Fibroblast of lung (primary cell): Measurements from ENCODE around the gene BRI3BP. TPM values are rescaled to one million over a fixed set of nuclear protein-coding genes. Genes with fewer than 3 reads are reported as not detected.
"Not testable (repeated sequence)": the region's sequence is repeated elsewhere in the genome, so short reads cannot be mapped to it uniquely, and the experiment has no call there.

ENCODE experiments used
- DNase-seq, 2 donors: peaks; one replicate each; pipeline versions ENCODE4 v3.0.0 to v3.0.0-alpha.2; 2010; ENCODE audit warnings: low read depth in 2 of 2
- H2AFZ ChIP-seq: 2 replicates; pipeline ENCODE4 v1.5.1; 2012; ENCODE audit warnings: low read length, control low read depth, inconsistent platforms
- H3K27ac ChIP-seq: 2 replicates; pipeline ENCODE4 v1.5.1; 2011; ENCODE audit warnings: low read length, control low read depth; ENCODE audit not compliant: insufficient read depth
- H3K27me3 ChIP-seq: 2 replicates; pipeline ENCODE4 v1.5.1; 2011; ENCODE audit warnings: mild to moderate bottlenecking, low read length; ENCODE audit not compliant: control insufficient read depth, insufficient read depth
- H3K36me3 ChIP-seq: 2 replicates; pipeline ENCODE4 v1.5.1; 2011; ENCODE audit warnings: low read length; ENCODE audit not compliant: control insufficient read depth, insufficient read depth
- H3K4me1 ChIP-seq: 2 replicates; pipeline ENCODE4 v1.5.1; 2011; ENCODE audit warnings: low read length; ENCODE audit not compliant: control insufficient read depth, insufficient read depth; ENCODE audit errors: extremely low read depth
- H3K4me2 ChIP-seq: 2 replicates; pipeline ENCODE4 v1.5.1; 2011; ENCODE audit warnings: low read length, control low read depth; ENCODE audit not compliant: insufficient read depth; ENCODE audit errors: extremely low read depth
- H3K4me3 ChIP-seq, 4 experiments: fragments of 200-600 bp in 1 of 4; sonication (generic) in 1 of 4; replicated peaks in 1 of 4; 2 replicates each; pipeline ENCODE4 v1.5.1; 2011 to 2016; ENCODE audit warnings: low read length in 4 of 4, low read depth in 3 of 4, mild to moderate bottlenecking in 3 of 4, control low read depth in 2 of 4, inconsistent platforms in 1 of 4, mixed read lengths in 1 of 4; ENCODE audit not compliant: insufficient read depth in 1 of 4; ENCODE audit errors: control extremely low read depth in 1 of 4
- H3K79me2 ChIP-seq: 2 replicates; pipeline ENCODE4 v1.5.1; 2012; ENCODE audit warnings: mild to moderate bottlenecking, low read length, inconsistent platforms; ENCODE audit not compliant: control insufficient read depth, insufficient read depth
- H3K9ac ChIP-seq: 2 replicates; pipeline ENCODE4 v1.5.1; 2011; ENCODE audit warnings: mild to moderate bottlenecking, low read length, control low read depth; ENCODE audit not compliant: insufficient read depth
- H3K9me3 ChIP-seq: 2 replicates; pipeline ENCODE4 v1.5.1; 2012; ENCODE audit warnings: low read depth, low read length; ENCODE audit not compliant: control insufficient read depth, insufficient read depth
- H4K20me1 ChIP-seq: 2 replicates; pipeline ENCODE4 v1.5.1; 2011; ENCODE audit warnings: low read length; ENCODE audit not compliant: control insufficient read depth, insufficient read depth; ENCODE audit errors: extremely low read depth
- CTCF ChIP-seq, 2 donors: IDR thresholded peaks in 1 of 2; conservative IDR thresholded peaks in 1 of 2; 1 replicate in 1 of 2; 2 replicates in 1 of 2; pipeline ENCODE4 v1.5.1; 2011 to 2012; ENCODE audit warnings: low read length in 2 of 2, control low read depth in 1 of 2, inconsistent platforms in 1 of 2, low read depth in 1 of 2, mild to moderate bottlenecking in 1 of 2
- EZH2 ChIP-seq: IDR thresholded peaks from 2 replicates; pipeline ENCODE4 v1.5.1; 2012; ENCODE audit warnings: low read length, control low read depth, mild to moderate bottlenecking; ENCODE audit errors: missing control alignments
- polyA plus RNA-seq, 2 donors: library from polyadenylated mRNA; depleted of rRNA in 1 of 2; stranded (reverse) in 1 of 2; unstranded in 1 of 2; fragments of >200 nt; gene quantifications; 2 replicates each; pipeline ENCODE4 v1.2.1, GENCODE V29; 2011 to 2012; ENCODE audit warnings: missing spikeins in 1 of 2
- total RNA-seq: library from RNA; depleted of rRNA; stranded (reverse); fragments of >200 nt; gene quantifications from 2 replicates; pipeline ENCODE4 v1.2.1, GENCODE V29; 2014

BRI3BP gene
- total and polyA plus RNA-seq, 2 donors (not counting 1 experiment from before 2014, with no cell fraction given) = 2.3 to 2.5 TPM

- Histone ChIP-seq H3K36me3 (no peaks in the 10 kb centered on the region), H3K4me1 (no peaks in the 10 kb centered on the region), H3K79me2 (no peaks in the 10 kb centered on the region), H3K4me3 (no peak overlapping the region), H3K4me2 (no peak overlapping the region), H3K27ac (no peak overlapping the region), H4K20me1 (no peaks in the 10 kb centered on the region), H2AFZ (no peak overlapping the region), H3K9me3 (no peaks in the 10 kb centered on the region), H3K9ac (no peak overlapping the region), H3K27me3 (peaks cover 4% of the 10 kb centered on the region)
- TF ChIP-seq CTCF (conservative IDR thresholded peaks at IDR 0.05 in 1 of 2, IDR thresholded peaks at IDR 0.05 in 1 of 2; ENCODE audit: low read depth in 1 of 2, low read length in 2 of 2) (no peak), EZH2 (no peak)
- no peak for DNase-seq
Observed at GRCh38 chr12:125057708-125058107, 64.3 kb downstream of the BRI3BP start.

- DNase-seq = no peak
- Histone ChIP-seq H3K79me2 (peaks cover 5% of the 10 kb centered on the region), H3K4me2 (no peak overlapping the region)
Observed at GRCh38 chr12:125061229-125061628, 67.8 kb downstream of the BRI3BP start.

GRCh38 chr12:125063522-125063921, 70.1 kb downstream of the BRI3BP start:
- not testable (repeated sequence) for H3K27ac ChIP-seq, H3K4me1 ChIP-seq, H3K4me3 ChIP-seq, H3K27me3 ChIP-seq, H3K79me2 ChIP-seq, H3K4me2 ChIP-seq, H2AFZ ChIP-seq, H3K9ac ChIP-seq, H3K9me3 ChIP-seq, H3K36me3 ChIP-seq, H4K20me1 ChIP-seq, DNase-seq

More at GRCh38 chr12:125061229-125061628, 67.8 kb downstream of the BRI3BP start:
- Histone ChIP-seq H3K9ac (no peak overlapping the region), H2AFZ (no peak overlapping the region), H3K4me3 (no peak overlapping the region), H3K36me3 (no peaks in the 10 kb centered on the region), H4K20me1 (no peaks in the 10 kb centered on the region), H3K9me3 (no peaks in the 10 kb centered on the region), H3K4me1 (peaks cover 6% of the 10 kb centered on the region), H3K27me3 (peaks cover 7% of the 10 kb centered on the region), H3K27ac (no peak overlapping the region)
- TF ChIP-seq CTCF (conservative IDR thresholded peaks at IDR 0.05 in 1 of 2, IDR thresholded peaks at IDR 0.05 in 1 of 2; ENCODE audit: low read depth in 1 of 2, low read length in 2 of 2) (no peak), EZH2 (no peak)
